WTC11 (cell line): Measurements from ENCODE around the gene CLMP. TPM values are rescaled to one million over a fixed set of nuclear protein-coding genes. Genes with fewer than 3 reads are reported as not detected.

Experiments used
- ATAC-seq: fragments of 200-7000 bp; cut with Tn5 transposase; 2 replicates; pipeline ENCODE4 v1.10.0; 2021; ENCODE audit warnings: mild to moderate bottlenecking, moderate library complexity
- CTCF ChIA-PET: fragments of 300-600 bp; sonication (Branson Sonifier 250); formaldehyde crosslinking; loops from one replicate; lab custom pipeline; 2021; ENCODE audit warnings: antibody characterized with exemption; lab: Charles Lee
- POLR2A ChIA-PET: fragments of 350-600 bp; sonication (Branson Sonifier 250); formaldehyde crosslinking; loops from one replicate; lab custom pipeline; 2021; ENCODE audit warnings: antibody characterized with exemption; lab: Charles Lee
- DNase-seq: peaks from one replicate; pipeline ENCODE4 v3.0.0; 2021; ENCODE audit warnings: low spot score
- H3K27ac Mint-ChIP-seq: 2 replicates; pipeline ENCODE4 v1.8.0; 2021; ENCODE audit warnings: mixed read lengths
- H3K27me3 Mint-ChIP-seq: 2 replicates; pipeline ENCODE4 v1.8.0; 2021; ENCODE audit warnings: low read depth, mild to moderate bottlenecking, moderate library complexity, mixed read lengths
- H3K36me3 Mint-ChIP-seq: 2 replicates; pipeline ENCODE4 v1.8.0; 2021; ENCODE audit warnings: mixed read lengths
- H3K4me1 Mint-ChIP-seq: 2 replicates; pipeline ENCODE4 v1.8.0; 2022; ENCODE audit warnings: mixed read lengths
- H3K4me3 Mint-ChIP-seq: 2 replicates; pipeline ENCODE4 v1.8.0; 2021; ENCODE audit warnings: mild to moderate bottlenecking, moderate library complexity, mixed read lengths
- H3K9me3 Mint-ChIP-seq: 2 replicates; pipeline ENCODE4 v1.8.0; 2021; ENCODE audit warnings: mixed read lengths
- AR ChIP-seq: fragments of 250-450 bp; sonication (Bioruptor Pico); IDR thresholded peaks from 2 replicates; pipeline ENCODE4 v1.9.0; 2021; ENCODE audit warnings: mild to moderate bottlenecking
- ARID4B ChIP-seq: sonication (generic); formaldehyde crosslinking; IDR thresholded peaks from 2 replicates; pipeline ENCODE4 v1.8.0; 2023; ENCODE audit warnings: missing genetic modification reagents, mild to moderate bottlenecking, borderline replicate concordance
- CREB1 ChIP-seq: sonication (generic); formaldehyde crosslinking; IDR thresholded peaks from 2 replicates; pipeline ENCODE4 v1.8.0; 2023; ENCODE audit warnings: mild to moderate bottlenecking, missing genetic modification reagents
- ESRRA ChIP-seq: sonication (generic); formaldehyde crosslinking; IDR thresholded peaks from 2 replicates; pipeline ENCODE4 v1.8.1; 2022; ENCODE audit warnings: mild to moderate bottlenecking, missing genetic modification reagents, borderline replicate concordance
- GABPB1 ChIP-seq: sonication (generic); formaldehyde crosslinking; IDR thresholded peaks from 2 replicates; pipeline ENCODE4 v1.8.1; 2023; ENCODE audit warnings: mild to moderate bottlenecking, missing genetic modification reagents
- HMGXB4 ChIP-seq: sonication (generic); formaldehyde crosslinking; IDR thresholded peaks from 2 replicates; pipeline ENCODE4 v1.8.1; 2023; ENCODE audit warnings: mild to moderate bottlenecking, moderate library complexity, missing genetic modification reagents
- NFYB ChIP-seq: sonication (generic); formaldehyde crosslinking; conservative IDR thresholded peaks from 2 replicates; pipeline ENCODE4 v1.8.0; 2022; ENCODE audit warnings: low read depth, missing genetic modification reagents
- RELA ChIP-seq: sonication (generic); formaldehyde crosslinking; IDR thresholded peaks from 2 replicates; pipeline ENCODE4 v1.8.1; 2022; ENCODE audit warnings: missing genetic modification reagents, mild to moderate bottlenecking, borderline replicate concordance
- SMAD3 ChIP-seq: sonication (generic); formaldehyde crosslinking; IDR thresholded peaks from 2 replicates; pipeline ENCODE4 v1.8.0; 2022; ENCODE audit warnings: missing genetic modification reagents, mild to moderate bottlenecking, borderline replicate concordance
- ZNF121 ChIP-seq: sonication (generic); formaldehyde crosslinking; IDR thresholded peaks from 2 replicates; pipeline ENCODE4 v1.8.0; 2023; ENCODE audit warnings: missing genetic modification reagents
- total RNA-seq: library from RNA; stranded (reverse); gene quantifications from 3 replicates; pipeline ENCODE4 v1.2.3, GENCODE V29; 2021
- TF ChIP-seq, protein P1 (sequence below): sonication (generic); formaldehyde crosslinking; IDR thresholded peaks from 2 replicates; pipeline ENCODE4 v1.8.0; 2023; ENCODE audit warnings: missing genetic modification reagents
- TF ChIP-seq, protein P2 (sequence below): sonication (generic); formaldehyde crosslinking; conservative IDR thresholded peaks from 2 replicates; pipeline ENCODE4 v1.8.1; 2023; ENCODE audit warnings: mild to moderate bottlenecking, low read depth, missing genetic modification reagents, moderate library complexity

Gene CLMP
- total RNA-seq, 1 experiment from 2014 or later: 20.0 TPM

DNA sequence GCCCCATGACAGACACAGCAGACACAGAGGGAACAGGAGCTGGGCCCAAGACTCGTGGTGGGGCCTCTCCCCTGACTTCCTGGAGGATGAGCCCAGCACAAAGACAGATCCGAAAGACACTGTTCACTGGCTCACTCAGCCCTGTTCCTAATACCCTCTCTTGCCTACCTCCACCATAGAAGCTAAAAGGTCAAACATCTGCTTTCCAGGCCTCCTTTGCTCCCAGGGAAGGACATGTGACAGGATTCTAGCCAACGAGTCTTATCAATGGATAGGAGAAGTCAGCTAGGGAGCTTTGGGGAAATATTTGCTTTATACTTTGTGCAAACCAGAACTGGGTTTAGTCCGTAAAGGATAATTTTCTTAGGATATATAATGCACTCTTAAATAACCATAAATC, 8.4 kb upstream of the CLMP start (continued):
- no peak for TF ChIP-seq HMGXB4

DNA sequence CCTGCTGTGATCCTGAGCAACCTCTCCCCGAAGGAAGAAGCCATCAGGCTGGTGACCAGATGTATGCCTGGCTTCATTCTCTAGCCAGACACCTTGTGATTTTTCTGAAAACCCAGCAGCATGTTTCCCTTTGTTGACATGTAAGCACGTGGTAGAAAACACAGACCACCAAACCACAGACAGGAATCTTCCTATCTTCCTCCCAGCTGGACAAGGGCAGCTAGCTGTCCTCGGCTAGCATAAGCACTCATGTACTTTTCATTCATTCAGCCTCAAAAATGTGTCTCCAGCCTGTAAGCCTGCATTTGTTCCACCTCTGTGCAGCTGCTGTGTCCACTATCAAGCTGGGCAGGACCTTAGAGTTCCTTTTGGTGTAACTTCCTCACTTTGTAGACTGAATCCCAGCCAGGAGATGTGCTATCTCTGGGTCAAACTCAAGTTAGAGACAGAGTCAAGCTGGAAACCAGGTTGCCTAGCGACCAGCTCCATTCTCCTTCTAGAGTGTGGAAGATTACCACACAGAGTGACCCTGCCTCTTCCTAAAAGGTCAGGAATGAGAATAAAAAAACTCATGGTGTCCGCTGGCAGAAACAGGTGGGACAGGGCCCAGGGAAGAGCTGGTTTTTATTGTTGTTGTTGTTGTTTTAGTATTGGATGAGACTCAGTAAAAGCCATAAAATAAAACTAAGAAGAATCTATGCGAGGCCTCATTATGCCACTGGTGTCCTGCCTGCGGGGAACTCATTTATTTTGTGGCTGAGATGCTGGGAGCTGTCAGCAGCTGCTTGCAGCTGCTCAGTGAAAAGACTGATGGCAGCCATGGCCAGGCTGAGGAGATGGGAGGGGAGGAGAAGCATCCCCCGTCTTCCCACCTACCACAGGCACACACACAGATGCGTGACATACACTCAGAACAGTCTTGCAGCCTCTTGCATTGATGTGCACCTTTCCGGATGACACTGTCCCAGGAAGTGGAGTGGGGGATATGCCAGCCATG, 7.4 kb upstream of the CLMP start:
- H3K4me1 Mint-ChIP-seq: peaks cover 40% of the 10 kb centered on the region
- no peak overlapping the region; the same call in 1 of the 2 replicates for H3K27ac Mint-ChIP-seq
- no peaks in the 10 kb centered on the region for H3K9me3 Mint-ChIP-seq
- H3K4me3 Mint-ChIP-seq: no peak overlapping the region
- TF ChIP-seq ESRRA (no peak), ZNF121 (CRISPR knock-in tag) (no peak), SMAD3 (no peak), NFYB (CRISPR knock-in tag) (no peak), AR (CRISPR knock-in tag) (no peak), CREB1 (CRISPR knock-in tag) (no peak), ARID4B (CRISPR knock-in tag) (no peak), RELA (CRISPR knock-in tag) (no peak), GABPB1 (no peak)
- TF ChIP-seq, protein P1, sequence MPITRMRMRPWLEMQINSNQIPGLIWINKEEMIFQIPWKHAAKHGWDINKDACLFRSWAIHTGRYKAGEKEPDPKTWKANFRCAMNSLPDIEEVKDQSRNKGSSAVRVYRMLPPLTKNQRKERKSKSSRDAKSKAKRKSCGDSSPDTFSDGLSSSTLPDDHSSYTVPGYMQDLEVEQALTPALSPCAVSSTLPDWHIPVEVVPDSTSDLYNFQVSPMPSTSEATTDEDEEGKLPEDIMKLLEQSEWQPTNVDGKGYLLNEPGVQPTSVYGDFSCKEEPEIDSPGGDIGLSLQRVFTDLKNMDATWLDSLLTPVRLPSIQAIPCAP (CRISPR knock-in tag): no peak
- TF ChIP-seq, protein P2, sequence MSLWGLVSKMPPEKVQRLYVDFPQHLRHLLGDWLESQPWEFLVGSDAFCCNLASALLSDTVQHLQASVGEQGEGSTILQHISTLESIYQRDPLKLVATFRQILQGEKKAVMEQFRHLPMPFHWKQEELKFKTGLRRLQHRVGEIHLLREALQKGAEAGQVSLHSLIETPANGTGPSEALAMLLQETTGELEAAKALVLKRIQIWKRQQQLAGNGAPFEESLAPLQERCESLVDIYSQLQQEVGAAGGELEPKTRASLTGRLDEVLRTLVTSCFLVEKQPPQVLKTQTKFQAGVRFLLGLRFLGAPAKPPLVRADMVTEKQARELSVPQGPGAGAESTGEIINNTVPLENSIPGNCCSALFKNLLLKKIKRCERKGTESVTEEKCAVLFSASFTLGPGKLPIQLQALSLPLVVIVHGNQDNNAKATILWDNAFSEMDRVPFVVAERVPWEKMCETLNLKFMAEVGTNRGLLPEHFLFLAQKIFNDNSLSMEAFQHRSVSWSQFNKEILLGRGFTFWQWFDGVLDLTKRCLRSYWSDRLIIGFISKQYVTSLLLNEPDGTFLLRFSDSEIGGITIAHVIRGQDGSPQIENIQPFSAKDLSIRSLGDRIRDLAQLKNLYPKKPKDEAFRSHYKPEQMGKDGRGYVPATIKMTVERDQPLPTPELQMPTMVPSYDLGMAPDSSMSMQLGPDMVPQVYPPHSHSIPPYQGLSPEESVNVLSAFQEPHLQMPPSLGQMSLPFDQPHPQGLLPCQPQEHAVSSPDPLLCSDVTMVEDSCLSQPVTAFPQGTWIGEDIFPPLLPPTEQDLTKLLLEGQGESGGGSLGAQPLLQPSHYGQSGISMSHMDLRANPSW (CRISPR knock-in tag): no peak
- TF ChIP-seq, all 79 proteins: peak for 0
- CTCF ChIA-PET: interaction anchor here (0.9 to 2.2 kb wide), 6 partner anchors 10 to 59 kb away, joined by 3 to 13 read pairs (median 4); no protein-coding TSS in a partner anchor
- DNase-seq: no peak
- Mint-ChIP-seq H3K36me3 (no peaks in the 10 kb centered on the region), H3K27me3 (peaks cover 17% of the 10 kb centered on the region)
- POLR2A ChIA-PET: interaction anchor here (0.9 kb wide), 1 partner anchor 10 kb away, joined by 3 read pairs; no protein-coding TSS in a partner anchor
- ATAC-seq: no peak
